Gastrocnemius medialis (tissue), 4 donors: ENCODE results near the gene CNST.

Experiments
- CTCF ChIP-seq, 5 experiments: fragments of 450-650 bp in 3 of 5; fragments of 200-600 bp in 2 of 5; sonication (generic) in 2 of 5; IDR thresholded peaks in 4 of 5; conservative IDR thresholded peaks in 1 of 5; 1 replicate in 4 of 5; 2 replicates in 1 of 5; pipeline ENCODE4 v1.5.1; 2016 to 2019; ENCODE audit warnings: antibody characterized with exemption in 5 of 5, mild to moderate bottlenecking in 3 of 5, moderate library complexity in 3 of 5
- POLR2A ChIP-seq, 2 donors: fragments of 450-650 bp; IDR thresholded peaks; one replicate each; pipeline ENCODE4 v1.6.1; 2017; ENCODE audit warnings: antibody characterized with exemption in 2 of 2, mild to moderate bottlenecking in 2 of 2, moderate library complexity in 2 of 2

DNA sequence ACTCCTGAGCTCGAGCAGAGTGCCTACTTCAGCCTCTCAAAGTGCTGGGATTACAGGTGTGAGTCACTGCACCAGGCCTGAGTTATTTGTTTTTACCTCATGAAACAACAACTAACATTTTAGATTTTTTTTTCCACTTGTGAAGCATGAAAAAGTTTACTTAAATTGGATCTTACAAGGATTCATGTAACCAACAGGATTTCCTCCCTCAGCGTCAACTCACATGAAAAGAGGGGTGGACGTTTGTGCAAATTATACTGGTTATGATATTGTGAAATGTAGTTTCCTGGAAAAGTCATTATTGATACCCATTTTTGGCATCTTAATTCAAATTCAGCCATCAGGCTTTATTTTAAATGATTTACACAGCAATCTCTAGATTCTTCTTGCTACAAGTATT is 6.5 kb downstream of the CNST start:
- no peak for TF ChIP-seq CTCF (IDR thresholded peaks at IDR 0.05 in 4 of 5, conservative IDR thresholded peaks at IDR 0.05 in 1 of 5)
- TF ChIP-seq POLR2A (IDR thresholded peaks at IDR 0.05) = no peak
